Endothelial cell of umbilical vein (primary cell): ENCODE measurements around the gene PTGS1. TPM values are rescaled to one million over a fixed set of nuclear protein-coding genes. Genes with fewer than 3 reads are reported as not detected.
"Not testable (repeated sequence)": the region's sequence is repeated elsewhere in the genome, so short reads cannot be mapped to it uniquely, and the experiment has no call there.

Source experiments
- BruUV-seq: library from RNA; stranded (reverse); fragments of 400-500 nt; replicated peaks from 2 replicates; lab custom pipeline; 2021; lab: Mats Ljungman, UMichigan
- CTCF ChIA-PET: fragments of 300-600, 350-600 bp; sonication (Branson Sonifier 250); formaldehyde crosslinking; loops from one replicate; lab custom pipeline; 2021; ENCODE audit warnings: antibody characterized with exemption, inconsistent platforms; lab: Charles Lee
- POLR2A ChIA-PET: fragments of 300-600, 350-600 bp; sonication (Branson Sonifier 250); formaldehyde crosslinking; loops from one replicate; lab custom pipeline; 2021; ENCODE audit warnings: antibody characterized with exemption, inconsistent platforms; lab: Charles Lee
- DNase-seq: peaks from one replicate; pipeline ENCODE4 v3.0.0-alpha.2; 2011; ENCODE audit warnings: low read depth, low spot score
- FAIRE-seq: peaks from 2 replicates; lab custom pipeline; 2011; peaks lifted over from hg19 to GRCh38; lab: Jason Lieb, UNC
- H2AFZ ChIP-seq: 2 replicates; pipeline ENCODE4 v1.6.0; 2012; ENCODE audit warnings: low read depth, low read length, control low read depth, inconsistent platforms
- H3K27ac ChIP-seq: 2 replicates; pipeline ENCODE4 v1.5.1; 2011; ENCODE audit warnings: low read depth, mild to moderate bottlenecking, control low read depth, low read length, moderate library complexity; ENCODE audit not compliant: insufficient read depth
- H3K27me3 ChIP-seq, 2 experiments: 2 replicates each; pipeline versions ENCODE4 v1.6.0 to v1.6.1; 2011; ENCODE audit warnings: low read length in 2 of 2, mixed read lengths in 1 of 2; ENCODE audit not compliant: control insufficient read depth in 2 of 2, insufficient read depth in 2 of 2
- H3K36me3 ChIP-seq, 2 experiments: 2 replicates in 1 of 2; 3 replicates in 1 of 2; pipeline ENCODE4 v1.5.1; 2011; ENCODE audit warnings: low read length in 2 of 2, mild to moderate bottlenecking in 1 of 2, moderate library complexity in 1 of 2; ENCODE audit not compliant: control insufficient read depth in 2 of 2, insufficient read depth in 2 of 2; ENCODE audit errors: extremely low read depth in 1 of 2
- H3K4me1 ChIP-seq: 3 replicates; pipeline ENCODE4 v1.5.1; 2011; ENCODE audit warnings: mild to moderate bottlenecking, low read length; ENCODE audit not compliant: control insufficient read depth, insufficient read depth; ENCODE audit errors: extremely low read depth
- H3K4me2 ChIP-seq: 2 replicates; pipeline ENCODE4 v1.6.1; 2011; ENCODE audit warnings: low read length, control low read depth, mixed read lengths; ENCODE audit not compliant: insufficient read depth
- H3K4me3 ChIP-seq, 3 experiments: fragments of 200-600 bp in 1 of 3; sonication (generic), shearing (Covaris generic) in 1 of 3; replicated peaks in 1 of 3; 2 replicates each; pipeline ENCODE4 v1.5.1; 2011 to 2016; ENCODE audit warnings: control low read depth in 3 of 3, low read length in 3 of 3, mild to moderate bottlenecking in 2 of 3, inconsistent platforms in 1 of 3, low read depth in 1 of 3, moderate library complexity in 1 of 3; ENCODE audit not compliant: insufficient read depth in 1 of 3
- H3K79me2 ChIP-seq: 2 replicates; pipeline ENCODE4 v1.6.0; 2012; ENCODE audit warnings: low read length, inconsistent platforms; ENCODE audit not compliant: control insufficient read depth, insufficient read depth
- H3K9ac ChIP-seq: replicated peaks from 2 replicates; pipeline ENCODE3; 2011; ENCODE audit warnings: low read length, control low read depth; ENCODE audit not compliant: insufficient read depth; ENCODE audit errors: extremely low read depth
- H3K9me1 ChIP-seq: replicated peaks from 3 replicates; pipeline ENCODE4 v1.6.0; 2011; ENCODE audit warnings: mild to moderate bottlenecking, low read length; ENCODE audit not compliant: control insufficient read depth, insufficient read depth; ENCODE audit errors: extremely low read depth
- H3K9me3 ChIP-seq: replicated peaks from 2 replicates; pipeline ENCODE4 v1.5.1; 2012; ENCODE audit warnings: low read length, inconsistent platforms; ENCODE audit not compliant: control insufficient read depth, insufficient read depth
- H4K20me1 ChIP-seq: replicated peaks from 2 replicates; pipeline ENCODE3; 2011; ENCODE audit warnings: mild to moderate bottlenecking, low read length; ENCODE audit not compliant: control insufficient read depth, insufficient read depth; ENCODE audit errors: extremely low read depth
- CTCF ChIP-seq, 2 donors: IDR thresholded peaks; 1 replicate in 1 of 2; 2 replicates in 1 of 2; pipeline ENCODE4 v1.5.1; 2011; ENCODE audit warnings: low read length in 2 of 2, mild to moderate bottlenecking in 2 of 2, moderate library complexity in 2 of 2, control low read depth in 1 of 2, inconsistent platforms in 1 of 2, low read depth in 1 of 2; ENCODE audit not compliant: insufficient read depth in 1 of 2; ENCODE audit errors: extremely low read depth in 1 of 2
- EZH2 ChIP-seq: IDR thresholded peaks from 2 replicates; pipeline ENCODE4 v1.6.1; 2012; ENCODE audit warnings: borderline replicate concordance, low read depth, mild to moderate bottlenecking, moderate library complexity, low read length, inconsistent platforms; ENCODE audit not compliant: severe bottlenecking
- FOS ChIP-seq: IDR thresholded peaks from 2 replicates; pipeline ENCODE4 v1.6.1; 2011; ENCODE audit warnings: mild to moderate bottlenecking, low read length, moderate library complexity, borderline replicate concordance; ENCODE audit not compliant: insufficient read depth
- GATA2 ChIP-seq: IDR thresholded peaks from 2 replicates; pipeline ENCODE4 v1.7.0; 2011; ENCODE audit warnings: low read depth, mild to moderate bottlenecking, moderate library complexity, mixed read lengths, low read length; ENCODE audit not compliant: insufficient read length, insufficient read depth
- JUN ChIP-seq: IDR thresholded peaks from 2 replicates; pipeline ENCODE4 v1.6.1; 2011; ENCODE audit warnings: borderline replicate concordance, low read depth; ENCODE audit not compliant: insufficient read length, insufficient read depth
- MAX ChIP-seq: IDR thresholded peaks from 2 replicates; pipeline ENCODE4 v1.6.1; 2011; ENCODE audit not compliant: insufficient read depth, insufficient read length
- MYC ChIP-seq: IDR thresholded peaks from one replicate; pipeline ENCODE4 v1.6.1; 2011; ENCODE audit warnings: mild to moderate bottlenecking, low read depth, low read length
- POLR2A ChIP-seq: IDR thresholded peaks from 2 replicates; pipeline ENCODE4 v1.6.1; 2012; ENCODE audit warnings: low read depth, mild to moderate bottlenecking, control low read depth, low read length
- POLR2AphosphoS5 ChIP-seq: IDR thresholded peaks from 2 replicates; pipeline ENCODE4 v1.6.1; 2012; ENCODE audit warnings: low read depth, mild to moderate bottlenecking, control low read depth, low read length, moderate library complexity; ENCODE audit not compliant: insufficient read depth
- dilution Hi-C: fragments of 300-500 bp; cut with MboI; formaldehyde crosslinking; loops from one replicate; pipeline ENCODE4 v1.15.0; 2019; ENCODE audit warnings: low sequenced_read_pairs; ENCODE audit not compliant: extremely low pct_ligation_motif_present
- intact Hi-C: fragments of 100-400 bp; cut with micrococcal nuclease; formaldehyde crosslinking; loops from one replicate; pipeline ENCODE4 v1.10.0; 2022
- polyA plus RNA-seq, 4 experiments: library from polyadenylated mRNA; depleted of rRNA in 3 of 4; stranded (reverse) in 3 of 4; unstranded in 1 of 4; fragments of >200 nt; gene quantifications; 2 replicates each; pipeline versions ENCODE4 v1.2.1 to v1.2.3, GENCODE V29; 2011 to 2012; ENCODE audit warnings: missing spikeins in 1 of 4
- total RNA-seq: library from RNA; stranded (reverse); gene quantifications from 2 replicates; pipeline ENCODE4 v1.2.3, GENCODE V29; 2021

The PTGS1 gene
- total and polyA plus RNA-seq, 2 donors (not counting 3 experiments of a cell fraction or from before 2014, with no cell fraction given) = 37.6 to 45.2 TPM

- peaks cover 2% of the 10 kb centered on the region in 2 experiments for H3K36me3 ChIP-seq
- H2AFZ ChIP-seq = no peak overlapping the region
- ChIA-PET POLR2A (no interaction called here), CTCF (no interaction called here)
- peaks cover 16% of the 10 kb centered on the region for H3K4me1 ChIP-seq
- no peaks in the 10 kb centered on the region for H3K79me2 ChIP-seq
- dilution Hi-C loops = no loop called here
- no peaks in the 10 kb centered on the region for H3K27me3 ChIP-seq
- H3K9me1 ChIP-seq = no peaks in the 10 kb centered on the region
- no peak overlapping the region for H3K9ac ChIP-seq
- H3K9me3 ChIP-seq = no peaks in the 10 kb centered on the region
- FAIRE-seq (no peak), DNase-seq (no peak)
- no peak for TF ChIP-seq EZH2
- TF ChIP-seq MYC = no peak
- no peak for TF ChIP-seq MAX
- TF ChIP-seq FOS = no peak
- no peak for TF ChIP-seq CTCF (IDR thresholded peaks at IDR 0.05; ENCODE audit: extremely low read depth in 1 of 2, insufficient read depth in 1 of 2, low read depth in 1 of 2, low read length in 2 of 2)
- TF ChIP-seq JUN = no peak
- no peak for TF ChIP-seq POLR2AphosphoS5
- no peak for TF ChIP-seq POLR2A
- TF ChIP-seq GATA2 = no peak
- no peaks in the 10 kb centered on the region for H4K20me1 ChIP-seq
- no peak overlapping the region for H3K27ac ChIP-seq
- H3K4me2 ChIP-seq = no peak overlapping the region
- BruUV-seq = no TSS peak
- intact Hi-C loops = no loop called here
- H3K4me3 ChIP-seq = no peak overlapping the region
These were observed 48.3 kb upstream of the PTGS1 start for GRCh38 chr9:122322553-122322952.

- H3K9me1 ChIP-seq, H3K27ac ChIP-seq, H3K27me3 ChIP-seq, FAIRE-seq, H3K36me3 ChIP-seq, POLR2A ChIA-PET, H3K79me2 ChIP-seq, BruUV-seq, H3K9me3 ChIP-seq, DNase-seq, H3K4me3 ChIP-seq, H2AFZ ChIP-seq, H3K9ac ChIP-seq, intact Hi-C loops, H4K20me1 ChIP-seq, dilution Hi-C loops: not testable (repeated sequence)
- peak overlapping the region; percentile 50 for H3K4me2 ChIP-seq
- peaks cover 16% of the 10 kb centered on the region for H3K4me1 ChIP-seq
- CTCF ChIA-PET = interaction anchor here (0.8 to 1.3 kb wide), 3 partner anchors 16 to 180 kb away, joined by 3 read pairs; no protein-coding TSS in a partner anchor
These were observed 46.2 kb upstream of the PTGS1 start for GRCh38 chr9:122324665-122325064.
